ENCODE data around the gene DDI1. TPM values are rescaled to one million over a fixed set of nuclear protein-coding genes. Genes with fewer than 3 reads are reported as not detected.

Gene DDI1
- total RNA-seq, 1 donor from 2014 or later, result not detected

DNA sequence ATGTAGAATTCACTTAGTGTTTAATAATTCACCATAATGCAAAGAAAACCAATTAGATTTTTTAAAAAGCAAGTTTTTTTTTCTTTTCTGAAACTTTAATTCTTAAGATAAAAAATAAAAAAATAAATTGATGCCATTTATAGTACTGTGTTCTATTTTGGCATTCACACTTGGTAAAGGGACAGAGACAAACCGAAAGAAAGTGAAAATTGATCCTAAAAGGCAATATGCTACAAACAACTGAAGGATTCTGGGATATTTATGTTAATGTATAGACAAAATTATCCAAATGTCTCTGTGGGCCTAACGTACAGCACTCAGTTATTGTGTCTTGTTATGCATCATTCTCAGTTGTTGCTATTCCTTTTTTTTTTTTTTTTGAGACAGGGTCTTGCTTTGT lies 41.9 kb upstream of the DDI1 start:
- H3K4me1 Mint-ChIP-seq (ENCODE audit: unreplicated experiment), result peaks cover 4% of the 10 kb centered on the region
- H3K9me3 Mint-ChIP-seq (ENCODE audit: unreplicated experiment), result no peaks in the 10 kb centered on the region
- TF ChIP-seq, protein P1, sequence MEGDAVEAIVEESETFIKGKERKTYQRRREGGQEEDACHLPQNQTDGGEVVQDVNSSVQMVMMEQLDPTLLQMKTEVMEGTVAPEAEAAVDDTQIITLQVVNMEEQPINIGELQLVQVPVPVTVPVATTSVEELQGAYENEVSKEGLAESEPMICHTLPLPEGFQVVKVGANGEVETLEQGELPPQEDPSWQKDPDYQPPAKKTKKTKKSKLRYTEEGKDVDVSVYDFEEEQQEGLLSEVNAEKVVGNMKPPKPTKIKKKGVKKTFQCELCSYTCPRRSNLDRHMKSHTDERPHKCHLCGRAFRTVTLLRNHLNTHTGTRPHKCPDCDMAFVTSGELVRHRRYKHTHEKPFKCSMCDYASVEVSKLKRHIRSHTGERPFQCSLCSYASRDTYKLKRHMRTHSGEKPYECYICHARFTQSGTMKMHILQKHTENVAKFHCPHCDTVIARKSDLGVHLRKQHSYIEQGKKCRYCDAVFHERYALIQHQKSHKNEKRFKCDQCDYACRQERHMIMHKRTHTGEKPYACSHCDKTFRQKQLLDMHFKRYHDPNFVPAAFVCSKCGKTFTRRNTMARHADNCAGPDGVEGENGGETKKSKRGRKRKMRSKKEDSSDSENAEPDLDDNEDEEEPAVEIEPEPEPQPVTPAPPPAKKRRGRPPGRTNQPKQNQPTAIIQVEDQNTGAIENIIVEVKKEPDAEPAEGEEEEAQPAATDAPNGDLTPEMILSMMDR (IDR thresholded peaks at IDR 0.05), result no peak
- H3K27me3 Mint-ChIP-seq (ENCODE audit: unreplicated experiment), result no peaks in the 10 kb centered on the region
- H3K27ac Mint-ChIP-seq (ENCODE audit: unreplicated experiment), result no peak overlapping the region
- no peaks in the 10 kb centered on the region for H3K36me3 Mint-ChIP-seq (ENCODE audit: unreplicated experiment)
- DNase-seq (ENCODE audit: extremely low spot score, unreplicated experiment), result no peak
- H3K4me3 Mint-ChIP-seq (ENCODE audit: unreplicated experiment), result no peak overlapping the region

DNA sequence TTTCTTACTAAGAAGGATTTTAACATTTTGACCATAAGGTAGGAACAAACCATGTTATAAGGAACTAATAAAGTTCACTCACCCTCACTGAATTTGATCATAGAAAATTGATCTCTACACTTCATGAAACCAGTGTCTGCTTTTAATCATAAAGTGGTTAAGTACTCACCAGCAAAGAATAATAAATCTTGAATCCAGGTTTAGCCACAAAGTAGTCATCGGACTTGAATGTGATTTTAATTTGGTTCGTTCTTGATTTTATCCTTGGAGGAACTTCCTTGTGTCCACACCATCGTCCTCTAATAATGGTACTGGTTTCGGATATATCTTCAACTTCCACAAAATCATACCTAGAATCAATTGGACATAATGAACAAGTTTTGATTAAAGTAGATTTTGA lies 40.5 kb upstream of the DDI1 start:
- Mint-ChIP-seq H3K9me3 (ENCODE audit: unreplicated experiment) (no peaks in the 10 kb centered on the region), H3K4me1 (ENCODE audit: unreplicated experiment) (peaks cover 10% of the 10 kb centered on the region)
- DNase-seq (ENCODE audit: extremely low spot score, unreplicated experiment), result no peak

DNA sequence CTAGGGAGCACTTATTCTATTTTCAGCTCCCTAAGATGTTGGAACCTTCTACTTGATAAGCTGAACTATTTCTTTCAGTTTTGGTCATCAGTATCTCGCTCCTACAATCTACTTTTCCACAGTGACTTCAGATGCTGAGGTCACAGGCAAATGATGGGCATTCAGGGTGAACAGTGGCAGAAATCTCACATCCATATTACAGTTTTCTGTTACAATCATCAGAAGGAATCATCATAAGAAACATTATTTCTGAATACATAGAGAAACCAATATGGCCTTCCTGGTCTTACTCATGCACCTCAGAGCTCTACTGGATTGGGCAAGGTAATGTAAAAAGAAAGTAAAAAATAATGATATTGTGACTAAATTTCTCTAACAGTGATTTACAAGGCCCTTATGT lies 39.4 kb upstream of the DDI1 start:
- TF ChIP-seq, protein P1 (IDR thresholded peaks at IDR 0.05), result no peak
- DNase-seq (ENCODE audit: extremely low spot score, unreplicated experiment), result no peak
- H3K4me1 Mint-ChIP-seq (ENCODE audit: unreplicated experiment), result peaks cover 16% of the 10 kb centered on the region
- no peaks in the 10 kb centered on the region for H3K36me3 Mint-ChIP-seq (ENCODE audit: unreplicated experiment)
- H3K4me3 Mint-ChIP-seq (ENCODE audit: unreplicated experiment), result no peak overlapping the region
- H3K27ac Mint-ChIP-seq (ENCODE audit: unreplicated experiment), result no peak overlapping the region
- no peaks in the 10 kb centered on the region for H3K27me3 Mint-ChIP-seq (ENCODE audit: unreplicated experiment)
- no peaks in the 10 kb centered on the region for H3K9me3 Mint-ChIP-seq (ENCODE audit: unreplicated experiment)

More for the DNA sequence above, 40.5 kb upstream of the DDI1 start:
- TF ChIP-seq, protein P1 (IDR thresholded peaks at IDR 0.05), result no peak
- Mint-ChIP-seq H3K36me3 (ENCODE audit: unreplicated experiment) (no peaks in the 10 kb centered on the region), H3K27ac (ENCODE audit: unreplicated experiment) (no peak overlapping the region), H3K4me3 (ENCODE audit: unreplicated experiment) (no peak overlapping the region), H3K27me3 (ENCODE audit: unreplicated experiment) (no peaks in the 10 kb centered on the region)

DNA sequence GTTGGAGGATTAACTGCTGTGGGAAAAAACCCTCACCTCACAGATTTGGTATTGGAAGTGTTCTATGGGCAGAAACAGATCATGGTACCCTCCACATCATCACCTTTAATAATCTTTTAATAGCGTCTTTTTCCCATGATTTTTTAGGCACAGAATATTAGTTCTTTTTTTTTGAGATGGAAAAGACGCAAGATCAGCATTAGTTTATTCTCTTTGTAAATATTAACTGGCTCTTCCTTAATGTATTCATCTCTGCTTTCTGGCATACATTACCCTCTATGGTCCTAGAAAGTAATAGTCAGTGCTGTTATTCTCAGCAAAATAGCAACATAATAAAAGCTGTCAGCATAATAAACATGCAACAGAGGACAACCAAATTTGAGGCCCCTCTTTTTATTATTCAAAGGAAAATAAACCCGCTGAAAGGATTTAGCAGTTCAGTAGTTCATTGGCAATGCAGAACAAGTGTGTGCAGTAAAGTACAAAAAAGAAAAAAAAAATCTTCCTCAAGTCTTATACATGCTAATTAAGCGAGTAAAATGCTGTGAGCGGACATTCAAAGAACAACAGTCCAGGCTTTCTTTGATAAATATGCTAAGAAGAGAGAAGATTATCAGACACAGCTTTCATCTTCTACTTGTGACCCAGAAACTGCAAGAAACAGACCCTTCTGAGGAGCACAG lies 37.5 kb upstream of the DDI1 start:
- no peaks in the 10 kb centered on the region for H3K27me3 Mint-ChIP-seq (ENCODE audit: unreplicated experiment)
- H3K4me3 Mint-ChIP-seq (ENCODE audit: unreplicated experiment), result no peak overlapping the region
- DNase-seq (ENCODE audit: extremely low spot score, unreplicated experiment), result no peak
- peaks cover 17% of the 10 kb centered on the region for H3K4me1 Mint-ChIP-seq (ENCODE audit: unreplicated experiment)
- no peaks in the 10 kb centered on the region for H3K9me3 Mint-ChIP-seq (ENCODE audit: unreplicated experiment)
- no peaks in the 10 kb centered on the region for H3K36me3 Mint-ChIP-seq (ENCODE audit: unreplicated experiment)
- no peak overlapping the region for H3K27ac Mint-ChIP-seq (ENCODE audit: unreplicated experiment)
- TF ChIP-seq, protein P1 (IDR thresholded peaks at IDR 0.05), result no peak

DNA sequence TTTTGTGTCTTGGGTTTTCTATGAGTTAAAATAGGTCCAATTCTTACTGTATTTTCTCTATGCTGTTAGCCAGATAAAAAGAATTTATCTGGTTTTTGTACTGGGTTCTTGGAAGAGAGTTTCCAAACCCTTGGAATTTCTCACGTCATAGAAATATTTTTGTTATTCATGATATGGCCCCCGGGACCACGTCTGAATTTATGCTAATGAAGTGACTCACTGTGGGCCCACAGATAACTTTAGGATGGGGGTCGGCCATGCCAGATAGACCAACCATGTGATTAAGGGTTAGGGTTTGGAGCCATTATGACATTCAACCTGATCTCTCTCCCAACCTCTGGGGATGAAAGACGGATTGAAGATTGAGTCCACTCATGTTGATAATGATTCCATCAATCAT lies 35.6 kb upstream of the DDI1 start:
- H3K27ac Mint-ChIP-seq (ENCODE audit: unreplicated experiment), result no peak overlapping the region
- H3K27me3 Mint-ChIP-seq (ENCODE audit: unreplicated experiment), result no peaks in the 10 kb centered on the region
- TF ChIP-seq, protein P1 (IDR thresholded peaks at IDR 0.05), result no peak
- no peaks in the 10 kb centered on the region for H3K36me3 Mint-ChIP-seq (ENCODE audit: unreplicated experiment)
- no peak for DNase-seq (ENCODE audit: extremely low spot score, unreplicated experiment)
- H3K9me3 Mint-ChIP-seq (ENCODE audit: unreplicated experiment), result no peaks in the 10 kb centered on the region
- H3K4me3 Mint-ChIP-seq (ENCODE audit: unreplicated experiment), result no peak overlapping the region
- peaks cover 13% of the 10 kb centered on the region for H3K4me1 Mint-ChIP-seq (ENCODE audit: unreplicated experiment)

Measured in osteocyte (in vitro differentiated cells).